ENCODE results near the gene CNTN5.

- TF ChIP-seq CTCF (IDR thresholded peaks at IDR 0.05) (no peak), POLR2A (IDR thresholded peaks at IDR 0.05) (no peak)
Measured at GRCh38 chr11:99671808-99672409, 651.2 kb downstream of the CNTN5 start.

Measured in esophagus squamous epithelium (tissue), 4 donors.